ENCODE results near the gene PCSK2.

Gene PCSK2

GRCh38 chr20:17488916-17489600 is 262.2 kb downstream of the PCSK2 start:
- DNase-seq: no peak

DNA sequence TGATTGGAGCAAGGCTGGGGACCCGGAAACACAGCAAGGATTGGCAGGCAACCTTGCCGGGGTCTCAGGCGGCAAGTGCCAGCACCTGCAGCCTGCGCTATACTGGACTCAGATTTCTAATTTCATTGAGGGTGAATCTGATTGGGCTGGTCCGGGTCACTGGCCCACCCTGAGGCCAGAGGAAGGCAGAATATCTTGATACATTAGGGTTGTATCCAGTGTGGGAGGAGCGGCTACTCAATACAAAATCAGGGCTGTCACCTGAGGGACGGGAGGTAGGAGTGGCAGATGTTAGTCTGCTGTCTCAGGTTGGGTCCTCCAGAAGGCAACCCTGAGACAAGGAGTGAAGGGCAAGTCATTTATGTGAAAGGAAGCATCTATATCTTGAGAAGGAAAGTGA is 263.7 kb downstream of the PCSK2 start:
- no peak for DNase-seq

- DNase-seq: no peak
Measured at GRCh38 chr20:17491041-17491440, 264.2 kb downstream of the PCSK2 start.

DNA sequence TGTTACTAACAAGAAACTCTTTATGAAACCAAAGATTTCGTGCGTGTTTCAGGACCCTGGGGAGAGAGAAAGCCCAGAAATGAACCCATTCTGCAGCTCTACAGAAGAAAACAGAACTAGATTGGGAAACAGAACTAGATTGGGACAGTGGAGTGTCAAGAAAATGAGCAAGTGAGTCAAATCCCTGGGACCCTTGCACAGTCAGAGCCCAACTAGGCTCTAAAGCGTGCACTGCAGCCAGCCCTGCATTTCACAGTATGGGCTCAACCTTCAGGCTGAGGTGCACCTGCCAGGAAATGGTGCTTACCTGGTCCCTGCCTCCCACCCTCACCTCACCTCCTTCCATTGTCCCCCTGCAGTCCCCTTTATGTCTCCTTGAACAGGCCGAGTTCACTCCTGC is 264.6 kb downstream of the PCSK2 start:
- no peak for DNase-seq

- DNase-seq: no peak
Measured at GRCh38 chr20:17493173-17493572, 266.3 kb downstream of the PCSK2 start.

- DNase-seq: no peak
Measured at GRCh38 chr20:17494201-17494600, 267.4 kb downstream of the PCSK2 start.

GRCh38 chr20:17495826-17496225 is 269.0 kb downstream of the PCSK2 start:
- no peak for DNase-seq

DNA sequence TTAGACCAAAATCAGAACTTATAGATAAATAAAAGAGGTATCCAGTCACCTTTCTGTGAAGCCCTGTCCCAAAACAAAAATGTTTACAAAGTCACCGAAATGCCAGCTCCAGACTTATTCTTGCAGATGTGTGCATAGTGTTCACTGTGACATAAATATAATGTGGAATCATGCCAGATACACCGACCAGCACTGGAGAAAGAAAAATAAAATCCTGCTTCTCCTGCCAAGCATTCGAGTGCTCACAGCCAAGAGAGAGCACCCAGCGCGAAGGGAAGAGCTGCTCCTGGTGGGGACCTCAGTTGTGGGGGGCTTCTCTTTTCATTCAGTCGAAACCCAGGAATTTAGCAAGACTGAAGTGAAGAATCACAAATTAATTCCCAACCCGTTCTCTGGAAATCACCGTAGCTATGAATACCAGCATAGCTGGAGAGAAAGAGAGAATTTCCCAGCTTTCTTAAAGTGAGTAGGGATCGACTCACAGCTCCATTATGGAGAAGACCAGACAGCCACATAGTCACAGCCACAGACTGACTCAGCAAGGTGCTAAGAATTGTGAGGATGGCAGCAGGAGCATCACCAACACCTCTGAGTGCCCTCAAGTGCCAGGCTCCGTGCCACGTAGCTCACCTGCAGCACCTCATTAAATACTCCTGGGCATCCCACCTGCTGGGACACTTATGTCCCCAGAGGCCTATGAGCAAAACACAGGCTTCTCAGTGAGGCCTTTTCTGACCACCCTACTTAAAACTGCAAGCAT is 271.2 kb downstream of the PCSK2 start:
- no peak for DNase-seq

GRCh38 chr20:17498641-17499040 is 271.8 kb downstream of the PCSK2 start:
- DNase-seq: no peak

DNA sequence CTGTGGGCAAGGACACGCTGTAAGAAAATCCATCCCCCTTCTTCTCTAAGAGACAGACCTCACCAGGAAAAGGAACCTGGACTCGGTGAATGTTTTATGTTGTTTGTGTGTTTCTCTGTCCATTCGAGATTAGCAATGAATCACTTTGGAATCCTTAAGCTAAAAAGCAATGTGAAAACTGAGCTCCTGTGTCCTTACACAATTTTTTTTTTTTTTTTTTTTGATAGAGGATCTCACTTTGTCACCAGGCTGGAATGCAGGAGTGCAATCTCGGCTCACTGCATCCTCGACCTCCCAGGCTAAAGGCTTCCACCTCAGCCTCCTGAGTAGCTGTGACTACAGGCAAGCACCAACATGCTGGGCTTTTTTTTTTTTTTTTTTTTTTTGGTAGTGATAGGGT is 272.2 kb downstream of the PCSK2 start:
- DNase-seq: no peak

DNA sequence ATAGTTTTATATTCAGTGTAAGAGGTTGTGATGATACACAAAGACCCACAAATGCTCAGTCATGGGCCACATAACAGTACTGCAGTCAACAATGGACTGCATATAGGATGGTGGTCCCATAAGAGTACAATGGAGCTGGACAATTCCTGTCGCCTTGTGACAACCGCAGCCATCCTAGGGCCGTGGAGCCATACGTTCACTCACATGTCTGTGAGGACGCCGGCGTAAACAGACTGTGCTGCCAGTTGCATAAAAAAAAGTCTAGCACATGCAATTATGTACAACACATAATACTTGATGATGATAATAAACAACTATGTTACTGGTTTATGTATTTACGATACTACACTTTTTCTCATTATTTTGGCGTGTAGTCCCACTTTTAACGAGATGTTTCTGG is 273.4 kb downstream of the PCSK2 start:
- DNase-seq: no peak

- DNase-seq: no peak
Measured at GRCh38 chr20:17500826-17501225, 274.0 kb downstream of the PCSK2 start.

GRCh38 chr20:17501701-17502100 is 274.9 kb downstream of the PCSK2 start:
- no peak for DNase-seq

DNA sequence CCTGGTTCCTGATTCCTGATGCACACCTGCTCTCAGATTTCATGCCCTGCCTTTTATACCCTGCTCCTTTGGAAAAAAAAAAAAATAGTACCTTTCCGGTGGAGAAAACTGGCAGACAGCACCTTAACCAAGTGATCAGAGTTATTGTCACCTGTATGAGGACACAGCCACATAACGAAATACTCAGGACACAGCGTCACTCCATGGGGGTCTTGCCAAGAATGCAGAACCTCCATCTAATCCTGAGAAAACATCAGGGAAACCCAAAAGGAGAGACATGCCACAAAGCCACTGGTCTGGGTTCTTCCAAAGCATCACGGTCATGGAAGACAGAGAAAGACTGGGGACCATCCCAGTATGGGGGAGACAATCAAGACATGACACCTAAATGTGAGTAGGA is 275.3 kb downstream of the PCSK2 start:
- no peak for DNase-seq

GRCh38 chr20:17503301-17504065 is 276.6 kb downstream of the PCSK2 start:
- DNase-seq: no peak

GRCh38 chr20:17504066-17504897 is 277.4 kb downstream of the PCSK2 start:
- DNase-seq: no peak

GRCh38 chr20:17504898-17505635 is 278.2 kb downstream of the PCSK2 start:
- DNase-seq: peak; percentile 46

DNA sequence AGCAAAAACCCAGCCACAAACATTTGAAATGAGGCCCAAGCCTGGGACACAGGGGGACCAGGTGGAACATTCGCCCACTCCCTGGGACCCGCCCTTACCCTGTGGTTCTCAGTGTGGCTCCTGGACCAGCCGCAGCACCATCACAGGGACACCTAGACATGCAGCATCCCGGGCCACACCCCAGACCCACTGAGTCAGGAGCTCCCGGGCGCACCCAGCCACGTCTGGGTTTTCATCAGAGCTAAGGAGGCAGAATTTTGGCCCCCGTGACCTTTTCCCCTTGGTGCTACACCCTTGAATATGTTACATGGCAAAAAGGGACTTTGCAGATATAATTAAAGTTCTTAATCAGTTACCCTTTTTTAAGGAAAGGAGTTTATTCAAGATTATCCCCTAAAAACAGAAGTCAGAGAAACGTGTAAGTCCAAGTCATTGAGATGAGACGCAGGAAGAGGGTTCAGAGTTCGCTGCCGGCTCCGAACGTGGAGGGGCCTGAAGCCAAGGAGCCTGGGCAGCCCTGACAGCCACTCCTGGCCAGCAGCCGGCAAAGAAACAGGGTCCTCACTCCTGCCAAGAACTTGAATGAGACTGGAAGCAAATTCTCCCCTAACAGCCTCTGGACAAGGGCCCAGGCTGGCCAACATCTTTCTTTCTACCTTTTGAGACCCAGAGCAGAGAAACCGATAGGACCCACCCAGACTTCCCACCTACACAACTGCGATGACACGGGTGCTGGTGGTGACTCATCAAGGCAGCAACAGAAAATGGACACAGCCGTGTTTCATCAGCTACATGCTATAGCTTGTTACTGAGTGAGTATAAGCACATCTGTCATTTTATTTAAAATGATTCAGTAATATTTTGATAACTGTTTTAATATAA is 279.0 kb downstream of the PCSK2 start:
- DNase-seq: no peak

DNA sequence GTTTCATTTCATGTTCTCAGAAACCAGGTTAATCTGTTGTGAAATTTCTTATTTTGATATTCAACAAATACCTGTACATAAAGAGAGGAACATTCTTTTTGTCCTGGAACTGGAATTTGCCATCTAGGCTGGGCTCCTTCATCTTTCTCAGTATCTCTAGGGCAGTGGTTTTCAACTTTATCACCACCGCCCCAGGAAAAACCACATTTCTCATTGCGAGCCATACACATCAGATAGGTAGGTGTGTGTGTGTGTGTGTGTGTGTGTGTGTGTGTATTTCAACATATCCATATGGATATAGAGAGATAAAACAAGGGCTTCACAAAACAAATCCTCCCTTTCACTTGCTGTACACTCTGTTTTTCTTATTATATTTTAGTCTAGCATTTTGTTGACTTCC is 280.2 kb downstream of the PCSK2 start:
- no peak for DNase-seq

DNA sequence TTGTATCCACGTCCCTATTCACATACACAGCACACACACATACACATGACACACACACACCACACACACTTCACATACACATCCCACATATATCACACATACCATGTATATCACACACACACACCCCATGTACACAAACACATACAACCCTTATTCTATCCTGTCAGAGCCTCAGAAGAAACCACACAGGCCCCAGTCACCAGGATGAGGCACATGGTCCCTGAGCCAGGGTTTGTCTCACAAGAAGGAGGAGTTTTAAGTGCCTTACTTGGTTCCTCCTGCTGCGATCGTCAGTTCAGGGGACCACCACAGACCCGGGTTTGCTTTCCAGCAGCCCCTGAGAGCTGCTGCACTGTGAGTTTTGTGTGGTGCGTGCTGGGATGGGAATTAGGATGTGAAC is 280.7 kb downstream of the PCSK2 start:
- no peak for DNase-seq

DNA sequence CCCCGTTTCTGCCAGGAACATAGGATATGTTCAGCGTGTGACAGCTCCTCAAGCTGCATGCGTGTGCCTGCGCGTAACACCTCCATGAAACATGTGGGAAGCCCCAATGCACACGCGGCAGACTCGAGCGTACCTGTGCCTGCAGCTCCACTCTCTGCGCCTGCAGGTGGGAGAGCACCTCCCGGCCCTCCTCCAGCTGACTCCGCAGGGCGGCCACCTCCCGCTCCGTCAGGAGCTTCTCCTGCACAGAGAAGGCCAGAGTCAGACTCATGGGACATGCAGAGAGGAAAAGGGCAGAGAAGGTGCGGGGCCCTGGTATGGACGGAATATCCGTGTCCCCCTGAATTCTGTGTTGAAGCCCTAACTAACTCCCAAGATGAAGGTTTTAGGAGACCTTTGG is 281.9 kb downstream of the PCSK2 start:
- no peak for DNase-seq
